Heart left ventricle (tissue), 13 donors: ENCODE data around the gene SPI1.

ENCODE experiments used
- CTCF ChIP-seq, 12 donors: fragments of 200-600 bp; sonication (generic) in 4 of 12; IDR thresholded peaks; one replicate each; pipeline versions ENCODE4 v1.5.0 to v1.8.0; 2018 to 2022; ENCODE audit warnings: antibody characterized with exemption in 12 of 12, mild to moderate bottlenecking in 5 of 12
- POLR2A ChIP-seq, 2 donors: fragments of 450-650 bp; IDR thresholded peaks; one replicate each; pipeline ENCODE4 v1.6.1; 2017; ENCODE audit warnings: antibody characterized with exemption in 2 of 2, mild to moderate bottlenecking in 2 of 2, moderate library complexity in 2 of 2
- donor health status: ischemic (EF 13 %, LVEDD 7.1; RV severe dilation, severe dysfunction).
- donor health status: DM: no; HTN: yes; CAD: no.
- donor health status: DM: no; HTN: no; CAD: no.
- donor health status: ischemic (EF 25% LVEDD 6.9; RV normal size, moderate dysfunction).
- donor health status: ischemic (EF 25% LVEDD 5.7; RV mildly dilated, moderate dysfunction).
- donor health status: ischemic (EF 35%, LVEDD 5.7; RV mildly dilated, moderate dysfunction).
- donor health status: nonischemic (EF 11% LVEDD 7.7; RV severe dilation, severe dysfunction).
- donor health status: DM: yes; HTN: yes; CAD: no.
- donor health status: PGD.
- donor health status: ischemic (EF 29% LVEDD 5.4; RV normal size, mild dysfunction).
- donor health status: nonischemic (EF 23%, LVEDD 6.1; RV moderate dilation, normal function).

GRCh38 chr11:47349521-47350095 is 28.7 kb downstream of the SPI1 start:
- TF ChIP-seq CTCF (IDR thresholded peaks at IDR 0.05) (no peak), POLR2A (IDR thresholded peaks at IDR 0.05) (no peak)
